Hematopoietic multipotent progenitor cell treated with erythropoietin and hydrocortisone succinate and interleukin-3 and kit ligand, for 8 days (in vitro differentiated cells): Measurements from ENCODE around the gene TAAR1.
A peak's percentile ranks its signal among the peaks of the same experiment; 100 is the strongest.
"Not testable (repeated sequence)": the region's sequence is repeated elsewhere in the genome, so short reads cannot be mapped to it uniquely, and the experiment has no call there.

Experiments
- DNase-seq: peaks from one replicate; pipeline ENCODE4 v3.0.0-alpha.2; 2015

Gene TAAR1

GRCh38 chr6:132651062-132651461, 7.9 kb downstream of the TAAR1 start:
- no peak for DNase-seq

DNA sequence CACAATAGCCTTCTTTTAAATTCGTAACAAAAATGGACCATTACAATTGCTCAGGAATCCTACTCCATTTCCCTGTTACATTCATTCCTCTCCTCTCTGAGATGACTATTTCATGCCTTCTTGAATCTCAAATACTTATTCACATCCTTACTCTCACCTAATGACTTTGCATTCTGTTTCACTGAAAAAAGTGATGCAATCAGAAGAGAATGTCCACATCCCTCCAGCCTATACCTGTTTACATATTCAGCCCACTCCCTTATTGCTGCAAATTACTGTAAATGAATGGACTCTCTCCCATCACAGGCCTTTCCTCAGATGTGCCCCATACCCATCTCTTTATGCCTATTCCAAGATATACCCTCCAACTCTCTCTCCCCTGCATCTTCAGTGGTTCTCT, 8.6 kb downstream of the TAAR1 start:
- DNase-seq = no peak

- DNase-seq = no peak
Observed at GRCh38 chr6:132648828-132649227, 10.2 kb downstream of the TAAR1 start.

GRCh38 chr6:132648356-132648755, 10.6 kb downstream of the TAAR1 start:
- no peak for DNase-seq

- DNase-seq = no peak
Observed at GRCh38 chr6:132643547-132643946, 15.4 kb downstream of the TAAR1 start.

DNA sequence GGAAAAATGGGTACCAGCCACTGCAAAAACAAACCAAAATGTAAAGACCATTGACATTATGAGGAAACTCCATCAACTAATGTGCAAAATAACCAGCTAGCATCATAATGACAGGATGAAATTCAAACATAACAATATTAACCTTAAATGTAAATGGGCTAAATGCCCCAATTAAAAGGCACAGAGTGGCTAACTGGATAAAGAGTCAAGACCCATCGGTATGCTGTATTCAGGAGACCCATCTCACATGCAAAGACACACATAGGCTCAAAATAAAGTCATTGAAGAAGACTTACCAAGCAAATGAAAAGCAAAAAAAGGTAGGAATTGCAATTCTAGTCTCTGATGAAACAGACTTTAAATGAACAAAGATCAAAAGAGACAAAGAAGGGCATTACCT, 21.8 kb downstream of the TAAR1 start:
- not testable (repeated sequence) for DNase-seq

GRCh38 chr6:132635906-132636305, 23.1 kb downstream of the TAAR1 start:
- DNase-seq = not testable (repeated sequence)

DNA sequence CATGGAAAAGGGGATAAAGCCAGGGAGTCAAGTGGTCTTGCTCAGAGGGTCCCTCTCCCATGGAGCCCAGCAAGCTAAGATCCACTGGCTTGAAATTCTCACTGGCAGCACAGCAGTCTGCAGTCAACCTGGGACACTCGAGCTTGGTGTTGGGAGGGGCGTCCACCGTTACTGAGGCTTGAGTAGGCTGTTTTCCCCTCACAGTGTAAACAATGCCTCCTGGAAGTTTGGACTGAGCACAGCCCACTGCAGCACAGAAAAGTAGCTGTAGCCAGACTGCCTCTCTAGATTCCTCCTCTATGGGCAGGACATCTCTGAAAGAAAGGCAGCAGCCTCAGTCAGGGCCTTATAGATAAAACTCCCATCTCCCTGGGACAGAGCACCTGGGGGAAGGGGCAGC, 23.7 kb downstream of the TAAR1 start:
- DNase-seq = not testable (repeated sequence)

DNA sequence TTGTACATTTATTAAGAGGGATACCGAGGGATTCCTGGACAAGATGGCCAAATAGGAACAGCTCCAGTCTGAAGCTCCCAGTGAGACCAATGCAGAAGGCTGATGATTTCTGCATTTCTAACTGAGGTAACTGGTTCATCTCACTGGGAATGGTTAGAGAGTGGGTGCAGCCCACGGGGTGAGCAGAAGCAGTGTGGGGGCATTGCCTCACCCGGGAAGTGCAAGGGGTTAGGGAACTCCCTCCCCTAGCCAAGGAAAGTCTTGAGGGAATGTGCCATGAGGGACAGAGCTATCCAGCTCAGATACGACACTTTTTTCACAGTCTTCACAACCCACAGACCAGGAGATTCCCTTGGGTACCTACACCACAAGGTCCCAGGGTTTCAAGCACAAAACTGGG, 24.2 kb downstream of the TAAR1 start:
- DNase-seq = no peak

- no peak for DNase-seq
Observed at GRCh38 chr6:132633362-132633761, 25.6 kb downstream of the TAAR1 start.

- DNase-seq = no peak
Observed at GRCh38 chr6:132624175-132624574, 34.8 kb downstream of the TAAR1 start, which contains the start of gene TAAR2. TSS of gene TAAR2 (minus strand) at chr6:132624275. CDS start at chr6:132624275, 0 bp downstream.

DNA sequence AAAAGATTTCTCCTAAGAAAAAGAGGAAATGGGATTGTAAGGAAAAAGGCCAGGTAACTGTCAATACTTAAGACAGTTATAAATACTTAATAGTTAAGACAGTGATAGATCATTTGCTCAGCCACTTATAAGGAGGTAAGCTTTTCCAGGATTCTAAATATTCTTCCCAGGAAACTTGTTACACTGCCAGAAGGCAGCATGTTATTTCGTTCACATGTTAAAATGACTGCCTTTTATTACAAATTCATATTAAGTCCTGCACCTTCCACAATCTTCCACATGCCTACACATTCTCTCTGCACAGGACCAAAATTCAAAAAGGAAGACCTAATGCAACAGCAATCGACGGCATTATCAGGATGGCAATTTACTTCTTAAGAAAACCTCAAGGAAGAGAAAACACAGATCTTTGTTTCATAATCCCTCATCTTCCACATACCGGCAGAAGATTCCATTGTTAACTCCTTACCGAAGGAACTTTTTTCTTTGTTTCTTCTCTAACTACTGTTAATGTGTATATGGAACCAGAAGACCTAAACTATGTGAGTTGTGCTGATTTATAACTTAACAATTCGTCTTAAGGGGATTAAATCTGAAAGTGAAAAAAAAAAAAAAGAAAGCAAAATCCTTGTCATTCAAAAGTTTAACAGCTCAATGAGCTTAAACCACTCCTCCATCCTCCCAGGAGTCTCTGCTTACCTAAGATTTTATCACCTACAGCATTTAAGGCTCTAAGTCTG, 35.7 kb downstream of the TAAR1 start:
- no peak for DNase-seq

DNA sequence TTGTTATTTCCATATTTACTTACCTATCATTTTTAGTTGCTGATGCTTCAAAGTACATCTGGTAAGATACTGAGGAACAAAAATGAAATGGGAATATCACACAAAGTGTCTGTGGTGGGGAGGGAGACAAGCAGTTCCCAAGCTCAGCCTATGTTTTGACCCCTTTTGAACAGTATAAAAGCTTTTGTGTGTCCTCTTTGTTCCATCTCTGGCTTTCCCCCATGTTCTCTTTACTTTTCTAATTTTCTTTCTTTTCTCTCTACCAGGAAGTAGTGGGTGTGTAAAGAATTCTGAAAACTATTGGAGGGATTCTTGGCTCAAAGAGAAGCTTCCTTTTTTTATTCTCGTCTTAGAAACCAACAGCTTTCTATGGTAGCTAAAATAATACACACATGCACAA, 42.3 kb downstream of the TAAR1 start:
- no peak for DNase-seq

GRCh38 chr6:132614554-132614953, 44.4 kb downstream of the TAAR1 start:
- DNase-seq = no peak

DNA sequence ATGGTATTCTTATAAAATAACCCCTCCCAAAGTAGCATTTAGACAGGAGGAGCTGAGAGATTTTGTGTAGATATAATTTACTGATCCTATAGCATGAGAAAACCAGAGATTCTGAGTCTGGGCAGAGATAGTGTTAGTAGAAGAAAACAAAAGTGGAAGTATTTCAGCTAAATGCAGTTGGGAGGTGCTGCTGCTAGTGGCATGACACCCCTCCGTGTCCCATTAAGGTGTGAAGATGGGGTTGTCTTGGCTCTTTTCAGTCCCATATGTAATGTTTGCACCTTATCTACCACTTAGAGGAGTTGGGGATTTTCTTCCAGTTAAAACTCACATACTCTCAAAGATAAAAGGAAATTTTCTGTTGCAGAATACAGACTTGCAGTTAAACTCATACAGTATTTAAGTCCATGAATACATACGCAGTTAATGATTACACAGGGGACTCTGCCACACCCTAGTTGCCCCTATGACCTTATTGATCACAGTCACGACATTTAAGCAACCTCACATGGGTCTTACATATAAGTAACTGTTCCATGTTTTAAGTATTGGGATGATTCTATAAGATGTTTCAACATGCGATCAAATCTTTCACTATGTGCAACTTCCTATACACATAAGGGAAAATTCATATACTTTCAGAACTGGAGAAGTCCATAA, 46.4 kb downstream of the TAAR1 start:
- DNase-seq = no peak

GRCh38 chr6:132611616-132612015, 47.4 kb downstream of the TAAR1 start:
- DNase-seq = no peak

- no peak for DNase-seq
Observed at GRCh38 chr6:132607544-132608233, 51.3 kb downstream of the TAAR1 start.

DNA sequence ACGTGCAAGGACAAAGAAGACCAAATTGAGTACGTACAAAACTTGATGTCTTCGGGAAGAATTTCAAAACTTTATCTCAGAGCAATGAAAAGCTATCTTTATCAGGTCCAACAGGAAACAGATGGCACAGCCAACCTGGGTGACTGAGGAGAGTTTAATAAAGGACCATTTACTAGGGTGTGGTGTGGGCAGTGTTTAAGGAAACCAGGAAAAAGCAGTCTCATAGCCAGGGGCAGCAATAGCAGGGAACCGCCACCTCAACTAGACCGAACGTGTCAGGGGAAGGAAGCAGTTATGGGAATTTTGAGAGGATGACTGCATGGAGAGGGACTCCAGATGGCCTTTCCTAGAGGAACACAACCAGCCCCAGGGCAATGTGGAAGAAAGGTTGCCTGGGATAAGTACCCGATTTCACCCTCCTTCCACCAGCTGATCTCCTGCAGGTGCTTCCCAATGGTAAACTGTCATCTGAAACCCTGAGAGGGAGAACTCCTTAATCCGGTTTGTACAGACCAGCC, 54.3 kb downstream of the TAAR1 start:
- DNase-seq = no peak

DNA sequence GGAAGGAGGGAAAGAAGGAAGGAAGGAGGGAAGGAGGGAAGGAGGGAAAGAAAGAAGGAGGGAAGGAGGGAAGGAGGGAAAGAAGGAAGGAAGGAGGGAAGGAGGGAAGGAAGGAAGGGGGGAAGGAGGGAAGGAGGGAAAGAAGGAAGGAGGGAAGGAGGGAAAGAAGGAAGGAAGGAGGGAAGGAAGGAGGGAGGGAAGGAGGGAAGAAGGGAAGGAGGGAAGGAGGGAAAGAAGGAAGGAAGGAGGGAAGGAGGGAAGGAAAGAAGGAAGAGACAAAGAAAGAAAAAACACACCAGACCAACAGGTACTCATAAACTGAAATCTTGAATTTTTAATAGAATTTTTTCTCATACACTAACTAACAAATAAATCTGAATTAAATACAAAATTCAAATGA, 58.1 kb downstream of the TAAR1 start:
- not testable (repeated sequence) for DNase-seq

GRCh38 chr6:132598473-132598872, 60.5 kb downstream of the TAAR1 start:
- peak; percentile 4 for DNase-seq

DNA sequence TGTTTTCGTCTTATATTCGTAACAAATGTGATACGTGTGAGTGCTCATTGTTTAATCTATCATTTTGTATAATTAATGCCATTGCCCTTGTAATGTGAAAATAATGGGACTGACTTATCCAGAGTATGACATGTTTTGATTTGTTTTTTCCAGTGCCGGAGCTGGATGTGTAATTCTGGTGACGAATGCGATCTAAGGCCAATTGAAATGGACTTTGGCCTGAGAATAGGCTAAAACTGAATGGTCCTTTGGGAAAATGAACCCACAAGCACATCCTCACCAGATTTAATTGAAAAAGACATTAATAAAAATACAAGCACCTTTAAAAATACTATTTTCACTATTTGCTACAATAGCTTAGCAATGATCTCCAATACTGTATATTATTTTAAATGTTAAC, 62.8 kb downstream of the TAAR1 start:
- DNase-seq = no peak
